H9 (cell line): ENCODE measurements around the gene SPATA3. TPM values are rescaled to one million over a fixed set of nuclear protein-coding genes. Genes with fewer than 3 reads are reported as not detected.
A peak's percentile ranks its signal among the peaks of the same experiment; 100 is the strongest.

ENCODE experiments used
- DNase-seq: peaks from one replicate; pipeline ENCODE4 v3.0.0-alpha.2; 2017
- H2AFZ ChIP-seq: one replicate; pipeline ENCODE4 v1.6.1; 2013; ENCODE audit warnings: mild to moderate bottlenecking, low read length, control low read depth, moderate library complexity
- H2AK5ac ChIP-seq: 2 replicates; pipeline ENCODE4 v1.6.1; 2013; ENCODE audit warnings: low read length, control low read depth, mixed read lengths; ENCODE audit not compliant: insufficient read length
- H2BK120ac ChIP-seq: one replicate; pipeline ENCODE4 v1.6.1; 2013; ENCODE audit warnings: low read depth, mild to moderate bottlenecking, low read length, control low read depth, inconsistent platforms; ENCODE audit not compliant: poor library complexity, severe bottlenecking
- H2BK12ac ChIP-seq: 2 replicates; pipeline ENCODE4 v1.6.1; 2013; ENCODE audit warnings: low read length, control low read depth, mixed read lengths, low read depth; ENCODE audit not compliant: insufficient read length
- H2BK15ac ChIP-seq: 2 replicates; pipeline ENCODE4 v1.6.1; 2013; ENCODE audit warnings: low read depth, low read length, control low read depth
- H2BK20ac ChIP-seq: one replicate; pipeline ENCODE4 v1.6.1; 2013; ENCODE audit warnings: low read depth, mild to moderate bottlenecking, low read length, control low read depth, inconsistent platforms; ENCODE audit not compliant: poor library complexity, severe bottlenecking
- H2BK5ac ChIP-seq: 2 replicates; pipeline ENCODE4 v1.6.1; 2013; ENCODE audit warnings: low read length, control low read depth, mixed read lengths; ENCODE audit not compliant: insufficient read length
- H3K14ac ChIP-seq: 2 replicates; pipeline ENCODE4 v1.6.1; 2013; ENCODE audit warnings: low read length, control low read depth; ENCODE audit not compliant: insufficient read depth
- H3K18ac ChIP-seq: 2 replicates; pipeline ENCODE4 v1.6.1; 2013; ENCODE audit warnings: low read depth, mild to moderate bottlenecking, mixed read lengths, low read length, control low read depth; ENCODE audit not compliant: insufficient read length
- H3K23ac ChIP-seq: 2 replicates; pipeline ENCODE4 v1.6.1; 2013; ENCODE audit warnings: low read length, control low read depth, mixed read lengths, low read depth; ENCODE audit not compliant: insufficient read length
- H3K23me2 ChIP-seq: 2 replicates; pipeline ENCODE4 v1.6.1; 2013; ENCODE audit warnings: low read depth, mild to moderate bottlenecking, mixed read lengths, low read length, control low read depth; ENCODE audit not compliant: insufficient read length, poor library complexity, severe bottlenecking
- H3K27ac ChIP-seq: 2 replicates; pipeline ENCODE4 v1.5.1; 2013; ENCODE audit warnings: low read length, control low read depth, mixed read lengths, low read depth; ENCODE audit not compliant: insufficient read length
- H3K27me3 ChIP-seq: 2 replicates; pipeline ENCODE4 v1.6.1; 2013; ENCODE audit warnings: low read length, control low read depth, inconsistent platforms; ENCODE audit not compliant: insufficient read depth
- H3K4ac ChIP-seq: 2 replicates; pipeline ENCODE4 v1.6.1; 2013; ENCODE audit warnings: low read depth, mild to moderate bottlenecking, control low read depth, inconsistent platforms, low read length, moderate library complexity
- H3K4me1 ChIP-seq: 2 replicates; pipeline ENCODE4 v1.6.1; 2013; ENCODE audit warnings: low read length, control low read depth, inconsistent platforms; ENCODE audit not compliant: insufficient read depth
- H3K4me2 ChIP-seq: 2 replicates; pipeline ENCODE4 v1.6.1; 2013; ENCODE audit warnings: low read length, control low read depth, mixed read lengths; ENCODE audit not compliant: insufficient read length, insufficient read depth
- H3K56ac ChIP-seq: 2 replicates; pipeline ENCODE4 v1.6.1; 2013; ENCODE audit warnings: low read depth, mild to moderate bottlenecking, mixed read lengths, low read length, control low read depth; ENCODE audit not compliant: insufficient read length
- H3K79me1 ChIP-seq: 2 replicates; pipeline ENCODE4 v1.6.1; 2013; ENCODE audit warnings: low read depth, mild to moderate bottlenecking, moderate library complexity, low read length, control low read depth, inconsistent platforms; ENCODE audit not compliant: insufficient read depth, poor library complexity, severe bottlenecking
- H3K79me2 ChIP-seq: 2 replicates; pipeline ENCODE4 v1.6.1; 2013; ENCODE audit warnings: low read length, control low read depth, inconsistent platforms; ENCODE audit not compliant: insufficient read depth
- H3K9ac ChIP-seq: 2 replicates; pipeline ENCODE4 v1.6.1; 2013; ENCODE audit warnings: low read length, control low read depth, mixed read lengths; ENCODE audit not compliant: insufficient read length; ENCODE audit errors: extremely low read depth
- H3K9me3 ChIP-seq: one replicate; pipeline ENCODE4 v1.6.1; 2013; ENCODE audit warnings: low read depth, low read length, inconsistent platforms; ENCODE audit not compliant: control insufficient read depth
- H3T11ph ChIP-seq: one replicate; pipeline ENCODE4 v1.6.1; 2013; ENCODE audit warnings: mild to moderate bottlenecking, low read length, control low read depth, inconsistent platforms
- H4K20me1 ChIP-seq: one replicate; pipeline ENCODE4 v1.6.1; 2013; ENCODE audit not compliant: control insufficient read depth, insufficient read length, insufficient read depth
- H4K5ac ChIP-seq: 2 replicates; pipeline ENCODE4 v1.6.1; 2013; ENCODE audit warnings: low read depth, mild to moderate bottlenecking, mixed read lengths, low read length, control low read depth; ENCODE audit not compliant: insufficient read length
- H4K8ac ChIP-seq: replicated peaks from 2 replicates; pipeline ENCODE4 v1.6.1; 2013; ENCODE audit warnings: low read length, control low read depth, mixed read lengths, low read depth; ENCODE audit not compliant: insufficient read length
- H4K91ac ChIP-seq: 2 replicates; pipeline ENCODE4 v1.6.1; 2013; ENCODE audit warnings: low read depth, mild to moderate bottlenecking, moderate library complexity, mixed read lengths, low read length, control low read depth; ENCODE audit not compliant: insufficient read length
- H3K27ac Mint-ChIP-seq, 3 experiments: 2 replicates in 2 of 3; 3 replicates in 1 of 3; pipeline ENCODE4 v1.8.0; 2020 to 2021; ENCODE audit warnings: mixed read lengths in 3 of 3, mild to moderate bottlenecking in 1 of 3, moderate library complexity in 1 of 3
- H3K27me3 Mint-ChIP-seq: 2 replicates; pipeline ENCODE4 v1.8.0; 2021; ENCODE audit warnings: low read depth, mild to moderate bottlenecking, moderate library complexity, mixed read lengths
- H3K36me3 Mint-ChIP-seq, 3 experiments: 2 replicates in 2 of 3; 3 replicates in 1 of 3; pipeline ENCODE4 v1.8.0; 2020 to 2021; ENCODE audit warnings: low read depth in 3 of 3, mixed read lengths in 3 of 3; ENCODE audit not compliant: insufficient read depth in 1 of 3
- H3K4me1 Mint-ChIP-seq, 2 experiments: 2 replicates each; pipeline ENCODE4 v1.8.0; 2020; ENCODE audit warnings: mixed read lengths in 2 of 2
- H3K4me3 Mint-ChIP-seq, 2 experiments: 2 replicates in 1 of 2; 3 replicates in 1 of 2; pipeline ENCODE4 v1.8.0; 2020 to 2021; ENCODE audit warnings: mild to moderate bottlenecking in 2 of 2, mixed read lengths in 2 of 2, moderate library complexity in 1 of 2
- H3K9me3 Mint-ChIP-seq, 2 experiments: 2 replicates in 1 of 2; 3 replicates in 1 of 2; pipeline ENCODE4 v1.8.0; 2020; ENCODE audit warnings: mild to moderate bottlenecking in 2 of 2, mixed read lengths in 2 of 2, moderate library complexity in 1 of 2
- WGBS: extraction: QIAGEN DNeasy Blood & Tissue Kit; methylation state at CpG from one replicate; pipeline ENCODE4 v1.1.7; 2013; ENCODE audit warnings: missing lambda C conversion rate, low lambda C conversion rate, mixed read lengths; ENCODE audit not compliant: insufficient read length; ENCODE audit errors: extremely low coverage; 5-methylcytosine and 5-hydroxymethylcytosine counted together
- total RNA-seq: library from RNA; stranded (reverse); gene quantifications from 2 replicates; pipeline ENCODE4 v1.2.1, GENCODE V29; 2021
- TF ChIP-seq, protein P1 (sequence below): fragments of 200-600 bp; sonication (generic); conservative IDR thresholded peaks from 3 replicates; pipeline ENCODE4 v1.8.0; 2021; ENCODE audit warnings: antibody characterized with exemption, mild to moderate bottlenecking

Gene SPATA3
- total RNA-seq, 1 experiment from 2014 or later, result not detected

DNA sequence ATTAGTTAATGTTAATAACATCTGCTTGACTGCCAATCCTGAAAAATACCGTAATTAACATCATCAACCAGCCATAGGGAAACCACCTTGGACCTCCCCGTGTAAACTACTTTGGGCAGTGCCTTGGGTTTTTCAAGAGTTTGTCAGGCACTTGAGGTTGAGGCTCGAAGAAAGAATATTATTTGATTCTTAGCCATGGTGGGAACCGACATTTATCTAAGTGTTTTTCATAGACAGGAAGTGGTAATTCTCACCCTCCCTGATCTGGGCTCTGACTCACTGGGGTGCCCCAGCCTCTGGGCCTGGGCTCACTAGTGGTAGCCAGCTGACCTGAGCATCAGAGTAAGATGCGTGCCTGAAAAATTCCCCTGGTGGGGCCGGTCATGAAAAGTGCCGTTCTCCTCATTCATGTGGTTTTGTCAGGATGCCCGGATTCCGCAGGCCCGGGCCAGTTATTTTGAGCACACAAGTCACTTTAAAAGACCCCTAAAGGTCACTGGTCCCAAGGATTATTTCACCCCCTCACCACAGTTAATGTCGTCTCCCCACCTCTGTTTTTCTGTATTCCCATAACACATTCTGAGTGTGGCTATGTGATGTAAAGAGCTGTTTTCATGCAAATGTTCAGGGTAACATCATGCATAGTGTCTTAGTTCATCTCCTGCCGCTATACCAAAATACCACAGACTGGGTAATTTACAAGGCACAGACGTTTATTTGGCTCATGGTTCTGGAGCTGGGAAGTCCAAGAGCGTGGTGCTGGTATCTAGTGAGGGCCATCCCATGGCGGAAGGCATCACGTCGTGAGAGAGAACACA lies 21.6 kb upstream of the SPATA3 start:
- Histone ChIP-seq H3K4me2 (no peak overlapping the region), H2BK120ac (no peak overlapping the region), H3K23ac (no peak overlapping the region), H3K18ac (no peak overlapping the region), H3K27me3 (no peaks in the 10 kb centered on the region), H3K9me3 (no peaks in the 10 kb centered on the region), H4K8ac (peak overlapping the region; percentile 30), H3K9ac (no peak overlapping the region), H4K91ac (no peak overlapping the region), H2BK15ac (no peak overlapping the region), H2BK5ac (no peak overlapping the region), H4K20me1 (no peaks in the 10 kb centered on the region), H3K27ac (no peak overlapping the region), H3K79me1 (no peaks in the 10 kb centered on the region), H3K56ac (no peak overlapping the region), H3K4me1 (no peaks in the 10 kb centered on the region), H2BK12ac (no peak overlapping the region), H2AK5ac (no peak overlapping the region), H3K23me2 (no peaks in the 10 kb centered on the region), H3K4ac (no peak overlapping the region), H4K5ac (no peak overlapping the region), H3T11ph (no peak overlapping the region), H3K79me2 (no peaks in the 10 kb centered on the region), H2AFZ (no peak overlapping the region), H3K14ac (no peak overlapping the region), H2BK20ac (no peak overlapping the region)
- no peak for DNase-seq
- Mint-ChIP-seq H3K27me3 (peaks cover 2% of the 10 kb centered on the region; the same call in 1 of the 2 replicates), H3K9me3 (peaks cover 7 to 12% of the 10 kb centered on the region in 2 experiments; a peak in 4 of 5 replicates), H3K36me3 (peaks cover 0 to 10% (median 3%) of the 10 kb centered on the region in 3 experiments; a peak in 5 of 7 replicates), H3K4me3 (no peak overlapping the region), H3K4me1 (peaks cover 8 to 9% of the 10 kb centered on the region in 2 experiments; a peak in 3 of 4 replicates), H3K27ac (peak overlapping the region in 1 of 3 experiments; percentile 68; a peak in 1 of 7 replicates)
- TF ChIP-seq, protein P1, sequence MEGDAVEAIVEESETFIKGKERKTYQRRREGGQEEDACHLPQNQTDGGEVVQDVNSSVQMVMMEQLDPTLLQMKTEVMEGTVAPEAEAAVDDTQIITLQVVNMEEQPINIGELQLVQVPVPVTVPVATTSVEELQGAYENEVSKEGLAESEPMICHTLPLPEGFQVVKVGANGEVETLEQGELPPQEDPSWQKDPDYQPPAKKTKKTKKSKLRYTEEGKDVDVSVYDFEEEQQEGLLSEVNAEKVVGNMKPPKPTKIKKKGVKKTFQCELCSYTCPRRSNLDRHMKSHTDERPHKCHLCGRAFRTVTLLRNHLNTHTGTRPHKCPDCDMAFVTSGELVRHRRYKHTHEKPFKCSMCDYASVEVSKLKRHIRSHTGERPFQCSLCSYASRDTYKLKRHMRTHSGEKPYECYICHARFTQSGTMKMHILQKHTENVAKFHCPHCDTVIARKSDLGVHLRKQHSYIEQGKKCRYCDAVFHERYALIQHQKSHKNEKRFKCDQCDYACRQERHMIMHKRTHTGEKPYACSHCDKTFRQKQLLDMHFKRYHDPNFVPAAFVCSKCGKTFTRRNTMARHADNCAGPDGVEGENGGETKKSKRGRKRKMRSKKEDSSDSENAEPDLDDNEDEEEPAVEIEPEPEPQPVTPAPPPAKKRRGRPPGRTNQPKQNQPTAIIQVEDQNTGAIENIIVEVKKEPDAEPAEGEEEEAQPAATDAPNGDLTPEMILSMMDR, result no peak
- WGBS, result no CpG with 5 or more reads among the region's 17 CpGs
